Esophagus squamous epithelium (tissue), 5 donors: ENCODE measurements around the gene GAN. TPM values are rescaled to one million over a fixed set of nuclear protein-coding genes. Genes with fewer than 3 reads are reported as not detected.

Experiments
- DNase-seq: peaks from one replicate; lab custom pipeline; 2025; lab: John Stamatoyannopoulos, UW
- H3K27ac ChIP-seq, 4 donors: fragments of 200-600 bp; sonication (generic); one replicate each; pipeline ENCODE4 v1.5.1; 2016 to 2019; ENCODE audit warnings: mild to moderate bottlenecking in 1 of 4
- H3K27me3 ChIP-seq, 4 donors: fragments of 200-600 bp; sonication (generic); 1 replicate in 3 of 4; 2 replicates in 1 of 4; pipeline versions ENCODE4 v1.5.1 to v1.6.0; 2017 to 2021; ENCODE audit warnings: antibody characterized with exemption in 1 of 4
- H3K36me3 ChIP-seq, 3 donors: fragments of 200-600 bp; sonication (generic); one replicate each; pipeline ENCODE4 v1.5.1; 2016 to 2019
- H3K4me1 ChIP-seq, 3 donors: fragments of 200-600 bp; sonication (generic); one replicate each; pipeline ENCODE4 v1.5.1; 2017 to 2019
- H3K4me3 ChIP-seq, 4 donors: fragments of 200-600 bp; sonication (generic); 1 replicate in 3 of 4; 2 replicates in 1 of 4; pipeline ENCODE4 v1.5.1; 2016 to 2019; ENCODE audit warnings: mild to moderate bottlenecking in 2 of 4, moderate library complexity in 1 of 4
- H3K9me3 ChIP-seq, 3 donors: fragments of 200-600 bp; sonication (generic); one replicate each; pipeline ENCODE4 v1.5.1; 2016 to 2019
- CTCF ChIP-seq, 6 experiments: fragments of 450-650 bp in 4 of 6; fragments of 200-600 bp in 2 of 6; sonication (generic) in 2 of 6; IDR thresholded peaks; one replicate each; pipeline ENCODE4 v1.5.1; 2016 to 2019; ENCODE audit warnings: antibody characterized with exemption in 6 of 6, mild to moderate bottlenecking in 4 of 6, moderate library complexity in 4 of 6
- POLR2A ChIP-seq, 4 donors: fragments of 450-650 bp; IDR thresholded peaks; one replicate each; pipeline ENCODE4 v1.6.1; 2017; ENCODE audit warnings: antibody characterized with exemption in 4 of 4, mild to moderate bottlenecking in 4 of 4, moderate library complexity in 3 of 4
- WGBS, 2 donors: methylation state at CpG; one replicate each; pipeline ENCODE4 v1.1.5; 2018; 5-methylcytosine and 5-hydroxymethylcytosine counted together
- intact Hi-C: fragments of 100-400 bp; cut with DNase I; formaldehyde crosslinking; loops from one replicate; pipeline ENCODE4 v1.15.0; 2022
- total RNA-seq, 4 donors: library from RNA; depleted of rRNA; stranded (reverse); fragments of >200 nt; gene quantifications; one replicate each; pipeline ENCODE4 v1.1.0, GENCODE V29; 2016
- donor health status: DM: yes; HTN: yes; CAD: no.

The GAN gene
- total RNA-seq, 4 donors from 2014 or later = 16.7 to 28.0 (median 21.7) TPM

GRCh38 chr16:81347425-81347824 lies 32.7 kb downstream of the GAN start:
- peaks cover 0 to 35% (median 13%) of the 10 kb centered on the region in 3 donors for H3K9me3 ChIP-seq
- H3K36me3 ChIP-seq = peaks cover 0 to 22% (median 0%) of the 10 kb centered on the region in 3 donors
- no peak overlapping the region for H3K27ac ChIP-seq
- no peaks in the 10 kb centered on the region for H3K4me1 ChIP-seq
- 75 to 94% methylated on average over 1 of the region's 1 CpG for WGBS, 2 donors
- no peaks in the 10 kb centered on the region for H3K27me3 ChIP-seq
- no peak overlapping the region for H3K4me3 ChIP-seq
- no peak for DNase-seq
- intact Hi-C loops = no loop called here
- TF ChIP-seq POLR2A (IDR thresholded peaks at IDR 0.05) (no peak), CTCF (IDR thresholded peaks at IDR 0.05) (no peak)

- peaks cover 0 to 44% (median 3%) of the 10 kb centered on the region in 3 donors for H3K36me3 ChIP-seq
- H3K27me3 ChIP-seq = no peaks in the 10 kb centered on the region
- no peak for DNase-seq
- H3K9me3 ChIP-seq = peaks cover 0 to 31% (median 13%) of the 10 kb centered on the region in 3 donors
- no peak overlapping the region for H3K27ac ChIP-seq
- H3K4me3 ChIP-seq = no peak overlapping the region
- WGBS, 2 donors = 78 to 81% methylated on average over 4 of the region's 4 CpGs
- intact Hi-C loops = no loop called here
- no peaks in the 10 kb centered on the region for H3K4me1 ChIP-seq
- TF ChIP-seq CTCF (IDR thresholded peaks at IDR 0.05) (no peak), POLR2A (IDR thresholded peaks at IDR 0.05) (no peak)
Observed at GRCh38 chr16:81349608-81350305, 35.0 kb downstream of the GAN start.

GRCh38 chr16:81350306-81350615 lies 35.5 kb downstream of the GAN start:
- Histone ChIP-seq H3K4me1 (no peaks in the 10 kb centered on the region), H3K4me3 (no peak overlapping the region), H3K27me3 (no peaks in the 10 kb centered on the region), H3K27ac (no peak overlapping the region), H3K36me3 (peaks cover 2 to 49% (median 3%) of the 10 kb centered on the region in 3 donors), H3K9me3 (peaks cover 0 to 26% (median 13%) of the 10 kb centered on the region in 3 donors)
- peak in 4 of 6 experiments; percentile 7 to 51 (median 22) for TF ChIP-seq CTCF (IDR thresholded peaks at IDR 0.05)
- TF ChIP-seq POLR2A (IDR thresholded peaks at IDR 0.05) = no peak
- no peak for DNase-seq
- intact Hi-C loops = no loop called here
- WGBS, 2 donors = 96 to 98% methylated on average over 4 of the region's 4 CpGs

- Histone ChIP-seq H3K36me3 (peaks cover 3 to 73% (median 7%) of the 10 kb centered on the region in 3 donors), H3K27ac (no peak overlapping the region), H3K9me3 (no peaks in the 10 kb centered on the region), H3K4me1 (no peaks in the 10 kb centered on the region), H3K27me3 (no peaks in the 10 kb centered on the region), H3K4me3 (no peak overlapping the region)
- intact Hi-C loops = no loop called here
- no peak for DNase-seq
- TF ChIP-seq CTCF (IDR thresholded peaks at IDR 0.05) (no peak), POLR2A (IDR thresholded peaks at IDR 0.05) (no peak)
- WGBS, 2 donors = 92% methylated on average over 3 of the region's 3 CpGs
Observed at GRCh38 chr16:81353895-81354294, 39.1 kb downstream of the GAN start.

- DNase-seq = no peak
- H3K9me3 ChIP-seq = no peaks in the 10 kb centered on the region
- WGBS, 2 donors = 86 to 88% methylated on average over 9 of the region's 9 CpGs
- intact Hi-C loops = no loop called here
- peaks cover 3 to 95% (median 12%) of the 10 kb centered on the region in 3 donors for H3K36me3 ChIP-seq
- H3K4me3 ChIP-seq = no peak overlapping the region
- TF ChIP-seq CTCF (IDR thresholded peaks at IDR 0.05) (no peak), POLR2A (IDR thresholded peaks at IDR 0.05) (no peak)
- no peaks in the 10 kb centered on the region for H3K27me3 ChIP-seq
- H3K27ac ChIP-seq = no peak overlapping the region
- H3K4me1 ChIP-seq = no peaks in the 10 kb centered on the region
Observed at GRCh38 chr16:81357711-81358260, 43.0 kb downstream of the GAN start.
